Measurements from ENCODE around the gene RNF227.
A peak's percentile ranks its signal among the peaks of the same experiment; 100 is the strongest.
"Not testable (repeated sequence)": the region's sequence is repeated elsewhere in the genome, so short reads cannot be mapped to it uniquely, and the experiment has no call there.

RNF227 gene

GRCh38 chr17:7915611-7916384 lies at the start of gene RNF227:
RNF227 (minus strand) TSS chr17:7916289; CDS start chr17:7916195, 94 bp downstream.
- peak; percentile 94 for DNase-seq (ENCODE audit: low spot score)

- DNase-seq (ENCODE audit: low spot score), result no peak
Measured at GRCh38 chr17:7961421-7961820, 45.3 kb upstream of the RNF227 start.

- DNase-seq (ENCODE audit: low spot score), result no peak
Measured at GRCh38 chr17:7959503-7960253, 43.6 kb upstream of the RNF227 start.

GRCh38 chr17:7956228-7956965 lies 40.3 kb upstream of the RNF227 start:
- no peak for DNase-seq (ENCODE audit: low spot score)

GRCh38 chr17:7955414-7956227 lies 39.5 kb upstream of the RNF227 start:
- DNase-seq (ENCODE audit: low spot score), result no peak

GRCh38 chr17:7953266-7953665 lies 37.2 kb upstream of the RNF227 start:
- DNase-seq (ENCODE audit: low spot score), result not testable (repeated sequence)

GRCh38 chr17:7951143-7951792 lies 35.2 kb upstream of the RNF227 start:
- DNase-seq (ENCODE audit: low spot score), result no peak

- no peak for DNase-seq (ENCODE audit: low spot score)
Measured at GRCh38 chr17:7950578-7950977, 34.5 kb upstream of the RNF227 start.

GRCh38 chr17:7947651-7948050 lies 31.6 kb upstream of the RNF227 start:
- DNase-seq (ENCODE audit: low spot score), result no peak

GRCh38 chr17:7946441-7946840 lies 30.4 kb upstream of the RNF227 start:
- DNase-seq (ENCODE audit: low spot score), result no peak

- no peak for DNase-seq (ENCODE audit: low spot score)
Measured at GRCh38 chr17:7945651-7946050, 29.6 kb upstream of the RNF227 start.

GRCh38 chr17:7944326-7944725 lies 28.2 kb upstream of the RNF227 start:
- no peak for DNase-seq (ENCODE audit: low spot score)

- no peak for DNase-seq (ENCODE audit: low spot score)
Measured at GRCh38 chr17:7943291-7943690, 27.2 kb upstream of the RNF227 start.

- DNase-seq (ENCODE audit: low spot score), result no peak
Measured at GRCh38 chr17:7940743-7941142, 24.7 kb upstream of the RNF227 start.

- DNase-seq (ENCODE audit: low spot score), result no peak
Measured at GRCh38 chr17:7940034-7940433, 23.9 kb upstream of the RNF227 start.

GRCh38 chr17:7935859-7936258 lies 19.8 kb upstream of the RNF227 start:
- DNase-seq (ENCODE audit: low spot score), result no peak

- DNase-seq (ENCODE audit: low spot score), result peak; percentile 74
Measured at GRCh38 chr17:7932949-7933348, 16.9 kb upstream of the RNF227 start.

- DNase-seq (ENCODE audit: low spot score), result peak; percentile 13
Measured at GRCh38 chr17:7932483-7932891, 16.4 kb upstream of the RNF227 start.

GRCh38 chr17:7931709-7932482 lies 15.8 kb upstream of the RNF227 start, which contains the start of the genes CNTROB and TRAPPC1:
CNTROB (plus strand) TSS chr17:7932206; CDS start chr17:7933080, 874 bp downstream.
TRAPPC1 (minus strand) TSS chr17:7931946; CDS start chr17:7931829, 117 bp downstream.
- peak; percentile 100 for DNase-seq (ENCODE audit: low spot score)

Data from kidney tubule cell (primary cell).